H1 (cell line): Measurements from ENCODE around the gene CACNB4. TPM values are rescaled to one million over a fixed set of nuclear protein-coding genes. Genes with fewer than 3 reads are reported as not detected.

Experiments
- CTCF ChIA-PET: fragments of 300-600 bp; sonication (Branson Sonifier 250); formaldehyde crosslinking; loops from one replicate; lab custom pipeline; 2021; ENCODE audit not compliant: partially characterized antibody; lab: Charles Lee
- POLR2A ChIA-PET: fragments of 300-600 bp; sonication (Branson Sonifier 250); formaldehyde crosslinking; loops from one replicate; lab custom pipeline; 2021; ENCODE audit warnings: inconsistent platforms; ENCODE audit not compliant: partially characterized antibody; lab: Charles Lee
- DNase-seq, 2 experiments: peaks; one replicate each; pipeline versions ENCODE4 v3.0.0 to v3.0.0-alpha.2; 2010 to 2022; ENCODE audit warnings: low spot score in 2 of 2, low read depth in 1 of 2, mixed read lengths in 1 of 2
- FAIRE-seq: peaks from 2 replicates; lab custom pipeline; 2011; peaks lifted over from hg19 to GRCh38; lab: Jason Lieb, UNC
- H2AFZ ChIP-seq: 2 replicates; pipeline ENCODE4 v1.8.1; 2012; ENCODE audit warnings: low read length, inconsistent platforms
- H2AK5ac ChIP-seq: 2 replicates; pipeline ENCODE4 v1.6.1; 2013; ENCODE audit warnings: low read depth, low read length
- H2BK120ac ChIP-seq: replicated peaks from 2 replicates; pipeline ENCODE3; 2013; ENCODE audit warnings: low read depth, low read length, inconsistent platforms
- H2BK12ac ChIP-seq: 2 replicates; pipeline ENCODE4 v1.6.1; 2013; ENCODE audit warnings: low read depth, low read length
- H2BK15ac ChIP-seq: 2 replicates; pipeline ENCODE4 v1.6.1; 2013; ENCODE audit warnings: low read length
- H2BK20ac ChIP-seq: 2 replicates; pipeline ENCODE4 v1.6.1; 2013; ENCODE audit warnings: low read length
- H2BK5ac ChIP-seq: 2 replicates; pipeline ENCODE4 v1.6.1; 2013; ENCODE audit warnings: low read depth, low read length
- H3K14ac ChIP-seq: 2 replicates; pipeline ENCODE4 v1.6.1; 2013; ENCODE audit warnings: inconsistent platforms; ENCODE audit not compliant: insufficient read length
- H3K18ac ChIP-seq: 2 replicates; pipeline ENCODE4 v1.6.1; 2013; ENCODE audit warnings: low read length; ENCODE audit errors: extremely low read depth
- H3K23ac ChIP-seq: 2 replicates; pipeline ENCODE4 v1.6.1; 2013; ENCODE audit warnings: inconsistent platforms; ENCODE audit not compliant: insufficient read length
- H3K23me2 ChIP-seq: 2 replicates; pipeline ENCODE4 v1.6.1; 2013; ENCODE audit warnings: low read depth, low read length
- H3K27ac ChIP-seq: 2 replicates; pipeline ENCODE4 v1.6.1; 2011; ENCODE audit warnings: low read depth, low read length, inconsistent platforms
- H3K27me3 ChIP-seq, 4 experiments: replicated peaks in 1 of 4; 1 replicate in 1 of 4; 2 replicates in 3 of 4; pipeline versions ENCODE4 v1.6.1 to v1.8.1; 2011 to 2013; ENCODE audit warnings: low read length in 3 of 4, mild to moderate bottlenecking in 3 of 4, inconsistent platforms in 2 of 4, mixed read lengths in 2 of 4, moderate library complexity in 1 of 4; ENCODE audit not compliant: control insufficient read depth in 3 of 4, insufficient read depth in 3 of 4; ENCODE audit errors: extremely low read depth in 1 of 4
- H3K36me3 ChIP-seq, 4 experiments: 2 replicates each; pipeline versions ENCODE4 v1.6.1 to v1.8.1; 2011 to 2013; ENCODE audit warnings: mild to moderate bottlenecking in 4 of 4, low read length in 3 of 4, moderate library complexity in 2 of 4, control low read depth in 1 of 4, inconsistent platforms in 1 of 4; ENCODE audit not compliant: insufficient read depth in 4 of 4, control insufficient read depth in 2 of 4
- H3K4ac ChIP-seq: replicated peaks from 2 replicates; pipeline ENCODE3; 2013; ENCODE audit warnings: low read length, low read depth, mixed read lengths, inconsistent platforms; ENCODE audit not compliant: insufficient read length
- H3K4me1 ChIP-seq, 4 experiments: replicated peaks in 1 of 4; 1 replicate in 1 of 4; 2 replicates in 3 of 4; pipeline versions ENCODE4 v1.6.1 to v1.8.1; 2011 to 2013; ENCODE audit warnings: low read length in 3 of 4, inconsistent platforms in 2 of 4, mixed read lengths in 1 of 4; ENCODE audit not compliant: insufficient read depth in 4 of 4, control insufficient read depth in 3 of 4
- H3K4me2 ChIP-seq, 2 experiments: 2 replicates each; pipeline versions ENCODE4 v1.6.1 to v1.8.1; 2011 to 2013; ENCODE audit warnings: low read depth in 2 of 2, low read length in 2 of 2, control low read depth in 1 of 2, inconsistent platforms in 1 of 2, mild to moderate bottlenecking in 1 of 2; ENCODE audit not compliant: insufficient read depth in 1 of 2
- H3K4me3 ChIP-seq, 4 experiments: fragments of 200-600, 300-600 bp in 1 of 4; sonication (generic), shearing (Covaris generic), sonication (Bioruptor Twin) in 1 of 4; 2 replicates each; pipeline versions ENCODE4 v1.5.1 to v1.8.1; 2011 to 2016; ENCODE audit warnings: low read length in 4 of 4, low read depth in 3 of 4, control low read depth in 2 of 4, inconsistent platforms in 2 of 4, mild to moderate bottlenecking in 2 of 4, mixed read lengths in 1 of 4, moderate library complexity in 1 of 4; ENCODE audit not compliant: insufficient read depth in 2 of 4; ENCODE audit errors: extremely low read depth in 1 of 4
- H3K56ac ChIP-seq: replicated peaks from 2 replicates; pipeline ENCODE3; 2013; ENCODE audit warnings: low read depth, mild to moderate bottlenecking, mixed read lengths, low read length, inconsistent platforms; ENCODE audit not compliant: insufficient read length
- H3K79me1 ChIP-seq: 2 replicates; pipeline ENCODE4 v1.6.1; 2013; ENCODE audit warnings: low read depth, low read length, control low read depth
- H3K79me2 ChIP-seq, 2 experiments: 2 replicates each; pipeline versions ENCODE4 v1.6.1 to v1.8.1; 2012 to 2013; ENCODE audit warnings: low read length in 2 of 2, mild to moderate bottlenecking in 2 of 2, inconsistent platforms in 1 of 2; ENCODE audit not compliant: insufficient read depth in 2 of 2, control insufficient read depth in 1 of 2
- H3K9ac ChIP-seq, 4 experiments: replicated peaks in 1 of 4; 1 replicate in 1 of 4; 2 replicates in 3 of 4; pipeline versions ENCODE4 v1.6.1 to v1.8.1; 2011 to 2013; ENCODE audit warnings: low read depth in 3 of 4, low read length in 3 of 4, control low read depth in 2 of 4, mild to moderate bottlenecking in 2 of 4, moderate library complexity in 2 of 4, inconsistent platforms in 1 of 4; ENCODE audit errors: extremely low read depth in 1 of 4
- H3K9me3 ChIP-seq, 2 experiments: 2 replicates each; pipeline versions ENCODE4 v1.6.1 to v1.8.1; 2012 to 2013; ENCODE audit warnings: mild to moderate bottlenecking in 2 of 2, moderate library complexity in 2 of 2, control low read depth in 1 of 2, inconsistent platforms in 1 of 2, low read depth in 1 of 2, low read length in 1 of 2, mixed read lengths in 1 of 2; ENCODE audit not compliant: insufficient read depth in 2 of 2
- H4K20me1 ChIP-seq, 2 experiments: replicated peaks in 1 of 2; 2 replicates each; pipeline versions ENCODE3 to v1.8.1; 2011 to 2013; ENCODE audit warnings: inconsistent platforms in 2 of 2, low read length in 2 of 2, mild to moderate bottlenecking in 1 of 2; ENCODE audit not compliant: insufficient read depth in 2 of 2, control insufficient read depth in 1 of 2
- H4K5ac ChIP-seq: 2 replicates; pipeline ENCODE4 v1.6.1; 2013; ENCODE audit warnings: low read length, low read depth, mixed read lengths, inconsistent platforms; ENCODE audit not compliant: insufficient read length
- H4K8ac ChIP-seq: 2 replicates; pipeline ENCODE4 v1.8.0; 2013; ENCODE audit warnings: mild to moderate bottlenecking, moderate library complexity, low read length, inconsistent platforms; ENCODE audit not compliant: insufficient read depth; ENCODE audit errors: extremely low read depth
- H4K91ac ChIP-seq: replicated peaks from 2 replicates; pipeline ENCODE3; 2013; ENCODE audit warnings: low read length, mixed read lengths, inconsistent platforms; ENCODE audit not compliant: insufficient read length
- BACH1 ChIP-seq: IDR thresholded peaks from 2 replicates; pipeline ENCODE4 v1.6.1; 2012; ENCODE audit warnings: low read length, improper control_type of control experiment
- CBX5 ChIP-seq: fragments of 300-800, 300-1000 bp; sonication (generic); IDR thresholded peaks from 2 replicates; pipeline ENCODE4 v1.7.1; 2016; ENCODE audit warnings: antibody characterized with exemption, low read length, low read depth
- CBX8 ChIP-seq: fragments of 300-800, 300-1000 bp; sonication (generic); IDR thresholded peaks from 2 replicates; pipeline ENCODE4 v1.7.1; 2016; ENCODE audit warnings: low read depth, low read length, borderline replicate concordance
- CEBPB ChIP-seq: IDR thresholded peaks from 2 replicates; pipeline ENCODE4 v1.6.1; 2012; ENCODE audit warnings: low read depth, low read length
- KDM5A ChIP-seq: fragments of 200-600 bp; IDR thresholded peaks from 2 replicates; pipeline ENCODE4 v1.7.1; 2012; ENCODE audit warnings: mild to moderate bottlenecking, low read length, inconsistent platforms, mixed read lengths
- NANOG ChIP-seq: IDR thresholded peaks from 2 replicates; pipeline ENCODE4 v1.6.1; 2011; ENCODE audit warnings: low read length, low read depth, mild to moderate bottlenecking, inconsistent platforms; ENCODE audit not compliant: insufficient read depth, poor library complexity, severe bottlenecking
- PHF8 ChIP-seq: fragments of 200-600 bp; sonication (generic); conservative IDR thresholded peaks from 2 replicates; pipeline ENCODE4 v1.7.1; 2012; ENCODE audit warnings: low read depth, mild to moderate bottlenecking, inconsistent platforms, low read length, moderate library complexity
- SIRT6 ChIP-seq: IDR thresholded peaks from one replicate; pipeline ENCODE4 v1.7.1; 2012; ENCODE audit warnings: low read length, inconsistent platforms
- SP1 ChIP-seq: IDR thresholded peaks from 2 replicates; pipeline ENCODE4 v1.6.1; 2011; ENCODE audit warnings: low read depth, low read length
- TAF1 ChIP-seq: IDR thresholded peaks from 2 replicates; pipeline ENCODE4 v1.6.1; 2011; ENCODE audit warnings: mild to moderate bottlenecking, low read depth, low read length
- WGBS, 2 experiments: shearing (Covaris generic) in 1 of 2; methylation state at CpG; one replicate each; pipeline versions ENCODE4 v1.1.6 to v1.1.7; 2013 to 2015; ENCODE audit warnings: low lambda C conversion rate in 2 of 2, mixed read lengths in 2 of 2, inconsistent platforms in 1 of 2, low coverage in 1 of 2, missing lambda C conversion rate in 1 of 2; ENCODE audit not compliant: insufficient replicate concordance in 2 of 2, insufficient coverage in 1 of 2, insufficient read length in 1 of 2; ENCODE audit errors: extremely low coverage in 1 of 2, missing lambda C conversion rate in 1 of 2; 5-methylcytosine and 5-hydroxymethylcytosine counted together
- polyA plus RNA-seq, 7 experiments: library from polyadenylated mRNA; depleted of rRNA in 3 of 7; stranded (reverse) in 5 of 7; unstranded in 2 of 7; fragments of >200 nt in 5 of 7; fragments of 200-250 nt in 2 of 7; gene quantifications; 1 replicate in 5 of 7; 2 replicates in 1 of 7; 4 replicates in 1 of 7; pipeline versions ENCODE4 v1.2.1 to v1.2.3, GENCODE V29; 2011 to 2013; ENCODE audit warnings: missing spikeins in 2 of 7, mixed read lengths in 2 of 7
- total RNA-seq: library from RNA; stranded (reverse); fragmentation: NEBNext Ultra II Directional; extraction: Animal tissue kit (Norgen Biotek cat#: 25700); gene quantifications from 2 replicates; pipeline ENCODE4 v1.2.1, GENCODE V29; 2021
- TF ChIP-seq, protein P1 (sequence below), 3 experiments: IDR thresholded peaks; 1 replicate in 2 of 3; 2 replicates in 1 of 3; pipeline versions ENCODE4 v1.5.1 to v1.6.1; 2011; ENCODE audit warnings: low read length in 3 of 3, mild to moderate bottlenecking in 3 of 3, inconsistent platforms in 2 of 3, low read depth in 1 of 3, moderate library complexity in 1 of 3; ENCODE audit not compliant: insufficient read depth in 1 of 3; ENCODE audit errors: control extremely low read depth in 1 of 3
- TF ChIP-seq, protein P2 (sequence below): IDR thresholded peaks from 2 replicates; pipeline ENCODE4 v1.6.1; 2011; ENCODE audit warnings: low read depth, mild to moderate bottlenecking, low read length; ENCODE audit not compliant: insufficient read depth

Gene CACNB4
- total and polyA plus RNA-seq, 2 of the 8 experiments (the other 6 are each of a cell fraction or from before 2014, with no cell fraction given), result 2.0 to 4.0 TPM

DNA sequence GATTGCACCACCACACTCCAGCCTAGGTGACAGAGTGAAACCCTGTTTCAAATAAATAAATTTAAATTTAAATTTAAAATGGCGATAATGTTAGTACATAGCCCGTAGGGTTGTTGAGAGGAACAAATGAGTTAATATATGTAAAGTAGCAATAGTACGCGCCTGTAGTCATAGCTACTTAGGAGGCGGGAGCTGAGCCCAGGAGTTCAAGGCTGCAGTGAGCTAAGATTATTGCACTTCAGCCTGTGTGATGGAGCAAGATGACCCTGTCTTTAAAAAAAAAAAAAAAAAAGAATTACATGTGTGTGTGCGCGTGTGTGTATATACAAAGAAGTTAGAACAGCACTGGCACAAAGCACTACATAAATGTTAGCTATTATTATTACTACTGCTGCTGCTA, 153.2 kb downstream of the CACNB4 start:
- H3K4me1 ChIP-seq, result peaks cover 2 to 5% (median 3%) of the 10 kb centered on the region in 4 experiments; a peak in 4 of 7 replicates
- no peaks in the 10 kb centered on the region for H3K36me3 ChIP-seq
- no peak for DNase-seq
- no peak overlapping the region for H3K56ac ChIP-seq
- H3K79me2 ChIP-seq, result no peaks in the 10 kb centered on the region
- no peak overlapping the region for H4K5ac ChIP-seq
- no peaks in the 10 kb centered on the region for H3K79me1 ChIP-seq
- H3K27me3 ChIP-seq, result peaks cover 0 to 1% (median 0%) of the 10 kb centered on the region in 4 experiments; a peak in 1 of 7 replicates
- H2AK5ac ChIP-seq, result no peak overlapping the region
- H2BK20ac ChIP-seq, result no peak overlapping the region
- H3K23me2 ChIP-seq, result no peaks in the 10 kb centered on the region
- no peak overlapping the region for H2BK15ac ChIP-seq
- no peak overlapping the region for H3K4me3 ChIP-seq
- FAIRE-seq, result no peak
- ChIA-PET CTCF (interaction anchor here (0.7 to 1.8 kb wide), 7 partner anchors 9 to 158 kb away, joined by 3 to 4 read pairs (median 4); no protein-coding TSS in a partner anchor), POLR2A (no interaction called here)
- no peak overlapping the region for H3K14ac ChIP-seq
- H4K20me1 ChIP-seq, result no peaks in the 10 kb centered on the region
- no peak overlapping the region for H3K4me2 ChIP-seq
- H2AFZ ChIP-seq, result no peak overlapping the region
- H3K23ac ChIP-seq, result no peak overlapping the region
- no peak overlapping the region for H4K8ac ChIP-seq
- H2BK120ac ChIP-seq, result no peak overlapping the region
- no peak overlapping the region for H3K9ac ChIP-seq
- no peak overlapping the region for H3K4ac ChIP-seq
- no peak overlapping the region for H3K18ac ChIP-seq
- no peak overlapping the region for H4K91ac ChIP-seq
- 0 out of 4 replicates have a peak, but pooled peaks cover 0 to 3% of the 10 kb centered on the region in 2 experiments for H3K9me3 ChIP-seq
- 94% methylated on average over 7 of the region's 7 CpGs; no CpG with 5 or more reads in 1 of the 2 experiments for WGBS, 2 experiments
- H2BK12ac ChIP-seq, result no peak overlapping the region
- no peak overlapping the region for H3K27ac ChIP-seq
- no peak overlapping the region for H2BK5ac ChIP-seq
- TF ChIP-seq TAF1 (no peak), NANOG (no peak), BACH1 (no peak), SP1 (no peak), CBX8 (no peak), KDM5A (no peak), CEBPB (no peak), PHF8 (no peak), SIRT6 (no peak), CBX5 (no peak)
- TF ChIP-seq, protein P1, sequence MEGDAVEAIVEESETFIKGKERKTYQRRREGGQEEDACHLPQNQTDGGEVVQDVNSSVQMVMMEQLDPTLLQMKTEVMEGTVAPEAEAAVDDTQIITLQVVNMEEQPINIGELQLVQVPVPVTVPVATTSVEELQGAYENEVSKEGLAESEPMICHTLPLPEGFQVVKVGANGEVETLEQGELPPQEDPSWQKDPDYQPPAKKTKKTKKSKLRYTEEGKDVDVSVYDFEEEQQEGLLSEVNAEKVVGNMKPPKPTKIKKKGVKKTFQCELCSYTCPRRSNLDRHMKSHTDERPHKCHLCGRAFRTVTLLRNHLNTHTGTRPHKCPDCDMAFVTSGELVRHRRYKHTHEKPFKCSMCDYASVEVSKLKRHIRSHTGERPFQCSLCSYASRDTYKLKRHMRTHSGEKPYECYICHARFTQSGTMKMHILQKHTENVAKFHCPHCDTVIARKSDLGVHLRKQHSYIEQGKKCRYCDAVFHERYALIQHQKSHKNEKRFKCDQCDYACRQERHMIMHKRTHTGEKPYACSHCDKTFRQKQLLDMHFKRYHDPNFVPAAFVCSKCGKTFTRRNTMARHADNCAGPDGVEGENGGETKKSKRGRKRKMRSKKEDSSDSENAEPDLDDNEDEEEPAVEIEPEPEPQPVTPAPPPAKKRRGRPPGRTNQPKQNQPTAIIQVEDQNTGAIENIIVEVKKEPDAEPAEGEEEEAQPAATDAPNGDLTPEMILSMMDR (IDR thresholded peaks at IDR 0.05; ENCODE audit: control extremely low read depth in 1 of 3, insufficient read depth in 1 of 3, low read depth in 1 of 3, low read length in 3 of 3), result no peak
- TF ChIP-seq, protein P2, sequence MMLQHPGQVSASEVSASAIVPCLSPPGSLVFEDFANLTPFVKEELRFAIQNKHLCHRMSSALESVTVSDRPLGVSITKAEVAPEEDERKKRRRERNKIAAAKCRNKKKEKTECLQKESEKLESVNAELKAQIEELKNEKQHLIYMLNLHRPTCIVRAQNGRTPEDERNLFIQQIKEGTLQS, result no peak
